Neural progenitor cell (in vitro differentiated cells): ENCODE results near the gene PPM1B. TPM values are rescaled to one million over a fixed set of nuclear protein-coding genes. Genes with fewer than 3 reads are reported as not detected.

ENCODE experiments used
- DNase-seq: peaks from one replicate; pipeline ENCODE4 v3.0.0-alpha.2; 2016; ENCODE audit warnings: low spot score
- H2AFZ ChIP-seq: fragments of 200-600 bp; sonication (generic); replicated peaks from 2 replicates; pipeline ENCODE4 v1.6.1; 2016; ENCODE audit warnings: antibody characterized with exemption
- H3F3A ChIP-seq: fragments of 200-600 bp; sonication (generic); 2 replicates; pipeline ENCODE4 v1.6.1; 2016; ENCODE audit warnings: antibody characterized with exemption, low read depth
- H3K27ac ChIP-seq: fragments of 200-600 bp; sonication (generic); 2 replicates; pipeline ENCODE4 v1.5.1; 2016; ENCODE audit warnings: mild to moderate bottlenecking
- H3K27me3 ChIP-seq: fragments of 200-600 bp; sonication (generic); 2 replicates; pipeline ENCODE4 v1.6.1; 2016; ENCODE audit warnings: mild to moderate bottlenecking, moderate library complexity
- H3K36me3 ChIP-seq: fragments of 200-600 bp; sonication (generic); 2 replicates; pipeline ENCODE4 v1.5.1; 2016
- H3K4me1 ChIP-seq: fragments of 200-600 bp; sonication (generic); 2 replicates; pipeline ENCODE4 v1.6.1; 2016; ENCODE audit warnings: mixed run types
- H3K4me2 ChIP-seq: fragments of 200-600 bp; sonication (generic); 2 replicates; pipeline ENCODE4 v1.6.1; 2016
- H3K4me3 ChIP-seq: fragments of 200-600 bp; sonication (generic); 2 replicates; pipeline ENCODE4 v1.5.1; 2016
- H3K79me2 ChIP-seq: fragments of 200-600 bp; sonication (generic); 2 replicates; pipeline ENCODE4 v1.6.1; 2016; ENCODE audit warnings: low read depth
- H3K9ac ChIP-seq: fragments of 200-600 bp; sonication (generic); 2 replicates; pipeline ENCODE4 v1.6.1; 2016
- H3K9me3 ChIP-seq: fragments of 200-600 bp; sonication (generic); 2 replicates; pipeline ENCODE4 v1.5.1; 2016; ENCODE audit warnings: low read depth
- H4K20me1 ChIP-seq: fragments of 200-600 bp; sonication (generic); 2 replicates; pipeline ENCODE4 v1.6.1; 2016; ENCODE audit warnings: low read depth
- H3K27ac Mint-ChIP-seq: 3 replicates; pipeline ENCODE4 v1.8.0; 2021; ENCODE audit warnings: mixed read lengths
- H3K27me3 Mint-ChIP-seq: 2 replicates; pipeline ENCODE4 v1.8.0; 2022; ENCODE audit warnings: low read depth, mild to moderate bottlenecking, inconsistent platforms, moderate library complexity, mixed read lengths; ENCODE audit not compliant: insufficient read depth
- H3K36me3 Mint-ChIP-seq: 3 replicates; pipeline ENCODE4 v1.8.0; 2021; ENCODE audit warnings: mixed read lengths
- H3K4me1 Mint-ChIP-seq: 3 replicates; pipeline ENCODE4 v1.8.0; 2021; ENCODE audit warnings: mixed read lengths
- H3K4me3 Mint-ChIP-seq: 3 replicates; pipeline ENCODE4 v1.8.0; 2021; ENCODE audit warnings: mild to moderate bottlenecking, moderate library complexity, mixed read lengths
- H3K9me3 Mint-ChIP-seq: 3 replicates; pipeline ENCODE4 v1.8.0; 2020; ENCODE audit warnings: mixed read lengths
- EZH2 ChIP-seq: fragments of 200-600 bp; sonication (generic); IDR thresholded peaks from 2 replicates; pipeline ENCODE4 v1.6.1; 2017; ENCODE audit warnings: antibody characterized with exemption, mild to moderate bottlenecking, moderate library complexity
- EZH2phosphoT487 ChIP-seq: fragments of 200-600 bp; sonication (generic); IDR thresholded peaks from 2 replicates; pipeline ENCODE4 v1.6.1; 2017; ENCODE audit warnings: antibody characterized with exemption
- total RNA-seq: library from RNA; depleted of rRNA; stranded (reverse); fragments of >200 nt; gene quantifications from 2 replicates; pipeline ENCODE4 v1.2.3, GENCODE V29; 2015; ENCODE audit warnings: low replicate concordance
- TF ChIP-seq, protein P1 (sequence below): fragments of 200-600 bp; sonication (generic); IDR thresholded peaks from 2 replicates; pipeline ENCODE4 v1.5.1; 2017; ENCODE audit warnings: antibody characterized with exemption, mild to moderate bottlenecking

Gene PPM1B
- total RNA-seq, 1 donor from 2014 or later, result 86.6 TPM

GRCh38 chr2:44200759-44201158 is 32.1 kb downstream of the PPM1B start:
- Mint-ChIP-seq H3K36me3 (peaks cover 33% of the 10 kb centered on the region), H3K4me3 (no peak overlapping the region), H3K4me1 (no peaks in the 10 kb centered on the region), H3K27ac (no peak overlapping the region), H3K27me3 (peaks cover 3% of the 10 kb centered on the region), H3K9me3 (peaks cover 3% of the 10 kb centered on the region)
- no peaks in the 10 kb centered on the region for H3K9me3 ChIP-seq
- no peak overlapping the region for H3K27ac ChIP-seq
- DNase-seq, result no peak
- no peaks in the 10 kb centered on the region for H3F3A ChIP-seq
- H4K20me1 ChIP-seq, result peaks cover 6% of the 10 kb centered on the region
- H3K9ac ChIP-seq, result no peak overlapping the region
- H3K79me2 ChIP-seq, result peaks cover 100% of the 10 kb centered on the region
- H3K4me3 ChIP-seq, result no peak overlapping the region
- TF ChIP-seq, protein P1, sequence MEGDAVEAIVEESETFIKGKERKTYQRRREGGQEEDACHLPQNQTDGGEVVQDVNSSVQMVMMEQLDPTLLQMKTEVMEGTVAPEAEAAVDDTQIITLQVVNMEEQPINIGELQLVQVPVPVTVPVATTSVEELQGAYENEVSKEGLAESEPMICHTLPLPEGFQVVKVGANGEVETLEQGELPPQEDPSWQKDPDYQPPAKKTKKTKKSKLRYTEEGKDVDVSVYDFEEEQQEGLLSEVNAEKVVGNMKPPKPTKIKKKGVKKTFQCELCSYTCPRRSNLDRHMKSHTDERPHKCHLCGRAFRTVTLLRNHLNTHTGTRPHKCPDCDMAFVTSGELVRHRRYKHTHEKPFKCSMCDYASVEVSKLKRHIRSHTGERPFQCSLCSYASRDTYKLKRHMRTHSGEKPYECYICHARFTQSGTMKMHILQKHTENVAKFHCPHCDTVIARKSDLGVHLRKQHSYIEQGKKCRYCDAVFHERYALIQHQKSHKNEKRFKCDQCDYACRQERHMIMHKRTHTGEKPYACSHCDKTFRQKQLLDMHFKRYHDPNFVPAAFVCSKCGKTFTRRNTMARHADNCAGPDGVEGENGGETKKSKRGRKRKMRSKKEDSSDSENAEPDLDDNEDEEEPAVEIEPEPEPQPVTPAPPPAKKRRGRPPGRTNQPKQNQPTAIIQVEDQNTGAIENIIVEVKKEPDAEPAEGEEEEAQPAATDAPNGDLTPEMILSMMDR, result no peak
- TF ChIP-seq EZH2phosphoT487, result no peak
- TF ChIP-seq EZH2, result no peak
- no peak overlapping the region for H2AFZ ChIP-seq
- H3K27me3 ChIP-seq, result no peaks in the 10 kb centered on the region
- H3K4me2 ChIP-seq, result no peak overlapping the region
- no peaks in the 10 kb centered on the region for H3K4me1 ChIP-seq
- peaks cover 13% of the 10 kb centered on the region for H3K36me3 ChIP-seq

- Histone ChIP-seq H3K9me3 (no peaks in the 10 kb centered on the region), H4K20me1 (peaks cover 6% of the 10 kb centered on the region), H3K4me2 (no peak overlapping the region), H3K79me2 (peaks cover 100% of the 10 kb centered on the region), H3K4me1 (no peaks in the 10 kb centered on the region), H2AFZ (no peak overlapping the region), H3K27me3 (no peaks in the 10 kb centered on the region), H3K27ac (no peak overlapping the region), H3K9ac (no peak overlapping the region), H3K4me3 (no peak overlapping the region), H3F3A (no peaks in the 10 kb centered on the region), H3K36me3 (peaks cover 20% of the 10 kb centered on the region)
- TF ChIP-seq EZH2phosphoT487 (no peak), EZH2 (no peak)
- TF ChIP-seq, protein P1, result no peak
- H3K36me3 Mint-ChIP-seq, result peaks cover 25% of the 10 kb centered on the region
- peaks cover 3% of the 10 kb centered on the region for H3K27me3 Mint-ChIP-seq
- no peaks in the 10 kb centered on the region for H3K4me1 Mint-ChIP-seq
- no peak overlapping the region for H3K4me3 Mint-ChIP-seq
- no peak for DNase-seq
- H3K27ac Mint-ChIP-seq, result no peak overlapping the region
- peaks cover 3% of the 10 kb centered on the region for H3K9me3 Mint-ChIP-seq
Measured at GRCh38 chr2:44201648-44202165, 33.0 kb downstream of the PPM1B start.

DNA sequence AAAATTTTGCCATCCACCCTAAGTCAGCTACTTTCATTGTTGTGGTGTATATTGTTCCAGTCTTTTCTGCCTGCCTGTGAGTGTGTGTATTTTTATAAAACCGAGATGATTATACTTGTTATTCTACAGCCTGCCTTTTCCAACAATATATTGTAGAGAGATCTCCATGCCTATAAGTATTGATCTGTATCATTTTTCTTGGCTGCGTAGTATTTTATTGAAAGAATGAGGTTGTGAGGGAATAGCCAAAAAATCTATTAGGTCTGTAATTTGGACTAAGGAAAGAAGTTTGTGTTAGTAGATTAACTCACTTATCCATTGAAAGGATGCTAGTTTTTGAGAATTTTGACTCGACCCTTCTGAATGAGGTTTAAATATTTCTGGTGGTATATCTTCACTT is 34.9 kb downstream of the PPM1B start:
- Mint-ChIP-seq H3K4me1 (no peaks in the 10 kb centered on the region), H3K36me3 (peaks cover 25% of the 10 kb centered on the region), H3K9me3 (peaks cover 3% of the 10 kb centered on the region), H3K27ac (no peak overlapping the region), H3K4me3 (no peak overlapping the region), H3K27me3 (peaks cover 3% of the 10 kb centered on the region)
- Histone ChIP-seq H2AFZ (no peak overlapping the region), H3K36me3 (peaks cover 20% of the 10 kb centered on the region), H3K9me3 (no peaks in the 10 kb centered on the region), H3K4me3 (no peak overlapping the region), H3K27me3 (no peaks in the 10 kb centered on the region), H3K27ac (no peak overlapping the region), H3K4me2 (no peak overlapping the region), H3K9ac (no peak overlapping the region), H3K79me2 (peaks cover 100% of the 10 kb centered on the region), H3F3A (no peaks in the 10 kb centered on the region), H4K20me1 (peaks cover 6% of the 10 kb centered on the region), H3K4me1 (no peaks in the 10 kb centered on the region)
- no peak for DNase-seq
- TF ChIP-seq EZH2phosphoT487 (no peak), EZH2 (no peak)
- TF ChIP-seq, protein P1, result no peak
